Measurements from ENCODE around the gene ANOS1. TPM values are rescaled to one million over a fixed set of nuclear protein-coding genes. Genes with fewer than 3 reads are reported as not detected.

Gene ANOS1
- total RNA-seq, 8 experiments from 2014 or later: 3.1 to 38.4 (median 7.2) TPM

- WGBS, 10 experiments: 0 to 10% (median 0%) methylated on average over 1 to 6 of the region's 7 CpGs; no CpG with 5 or more reads in 5 of the 10 experiments
- in situ Hi-C loops (cut with MboI; ENCODE audit: low pct_unique_long_range_greater_than_20kb in 2 of 9, low sequenced_read_pairs in 9 of 9, unreplicated experiment in 9 of 9): loop anchor here in 3 of 9 experiments (25.0 kb wide), 2 partner anchors 726 to 751 kb away; no protein-coding TSS in a partner anchor
- Histone ChIP-seq H3K4me3 (no peak overlapping the region), H3K4me1 (replicated peaks in 1 of 2) (no peaks in the 10 kb centered on the region), H3K27ac (no peak overlapping the region)
- peak in 1 of 8 experiments; percentile 28 for ATAC-seq (replicated peaks in 6 of 8)
Measured at GRCh38 chrX:8738588-8739189, 6.8 kb upstream of the ANOS1 start.

GRCh38 chrX:8737883-8738282 lies 5.9 kb upstream of the ANOS1 start:
- H3K4me1 ChIP-seq (replicated peaks in 1 of 2): no peaks in the 10 kb centered on the region
- no peak for ATAC-seq (replicated peaks in 6 of 8)
- 76 to 100% (median 89%) methylated on average over 2 to 9 of the region's 9 CpGs; no CpG with 5 or more reads in 6 of the 10 experiments for WGBS, 10 experiments
- no peak overlapping the region for H3K27ac ChIP-seq
- no peak overlapping the region for H3K4me3 ChIP-seq
- in situ Hi-C loops (cut with MboI; ENCODE audit: low pct_unique_long_range_greater_than_20kb in 2 of 9, low sequenced_read_pairs in 9 of 9, unreplicated experiment in 9 of 9): loop anchor here in 3 of 9 experiments (25.0 kb wide), 2 partner anchors 726 to 751 kb away; no protein-coding TSS in a partner anchor

GRCh38 chrX:8730812-8731558 lies 952 bp downstream of the ANOS1 start:
- peak overlapping the region; percentile 48 to 70 (median 58) for H3K4me3 ChIP-seq
- 0 to 11% (median 0%) methylated on average over 1 to 11 of the region's 69 CpGs; no CpG with 5 or more reads in 6 of the 10 experiments for WGBS, 10 experiments
- peak in 6 of 8 experiments; percentile 5 to 46 (median 15) for ATAC-seq (replicated peaks in 6 of 8)
- H3K4me1 ChIP-seq (replicated peaks in 1 of 2): peaks cover 0 to 5% of the 10 kb centered on the region in 2 donors
- in situ Hi-C loops (cut with MboI; ENCODE audit: low pct_unique_long_range_greater_than_20kb in 2 of 9, low sequenced_read_pairs in 9 of 9, unreplicated experiment in 9 of 9): loop anchor here in 3 of 9 experiments (25.0 kb wide), 2 partner anchors 719 to 744 kb away; no protein-coding TSS in a partner anchor
- H3K27ac ChIP-seq: no peak overlapping the region

- Histone ChIP-seq H3K27ac (no peak overlapping the region), H3K4me3 (peak overlapping the region; percentile 48 to 70 (median 58)), H3K4me1 (replicated peaks in 1 of 2) (peaks cover 0 to 5% of the 10 kb centered on the region in 2 donors)
- 0 to 25% (median 4%) methylated on average over 1 to 2 of the region's 2 CpGs; no CpG with 5 or more reads in 6 of the 10 experiments for WGBS, 10 experiments
- no peak for ATAC-seq (replicated peaks in 6 of 8)
- in situ Hi-C loops (cut with MboI; ENCODE audit: low pct_unique_long_range_greater_than_20kb in 2 of 9, low sequenced_read_pairs in 9 of 9, unreplicated experiment in 9 of 9): loop anchor here in 3 of 9 experiments (25.0 kb wide), 2 partner anchors 718 to 743 kb away; no protein-coding TSS in a partner anchor
Measured at GRCh38 chrX:8729811-8730210, 2.1 kb downstream of the ANOS1 start.

GRCh38 chrX:8728932-8729535 lies 2.9 kb downstream of the ANOS1 start:
- ATAC-seq (replicated peaks in 6 of 8): no peak
- Histone ChIP-seq H3K4me3 (no peak overlapping the region), H3K4me1 (replicated peaks in 1 of 2) (peaks cover 0 to 5% of the 10 kb centered on the region in 2 donors), H3K27ac (no peak overlapping the region)
- 74% methylated on average over 6 of the region's 11 CpGs; no CpG with 5 or more reads in 9 of the 10 experiments for WGBS, 10 experiments
- in situ Hi-C loops (cut with MboI; ENCODE audit: low pct_unique_long_range_greater_than_20kb in 2 of 9, low sequenced_read_pairs in 9 of 9, unreplicated experiment in 9 of 9): loop anchor here in 3 of 9 experiments (25.0 kb wide), 2 partner anchors 717 to 742 kb away; no protein-coding TSS in a partner anchor

- in situ Hi-C loops (cut with MboI; ENCODE audit: low pct_unique_long_range_greater_than_20kb in 2 of 9, low sequenced_read_pairs in 9 of 9, unreplicated experiment in 9 of 9): loop anchor here in 3 of 9 experiments (25.0 kb wide), 2 partner anchors 714 to 739 kb away; no protein-coding TSS in a partner anchor
- 0 to 100% (median 50%) methylated on average over 1 to 6 of the region's 7 CpGs; no CpG with 5 or more reads in 5 of the 10 experiments for WGBS, 10 experiments
- H3K4me1 ChIP-seq (replicated peaks in 1 of 2): peaks cover 0 to 5% of the 10 kb centered on the region in 2 donors
- H3K4me3 ChIP-seq: no peak overlapping the region
- no peak overlapping the region for H3K27ac ChIP-seq
- peak in 7 of 8 experiments; percentile 15 to 84 (median 48) for ATAC-seq (replicated peaks in 6 of 8)
Measured at GRCh38 chrX:8726031-8726652, 5.8 kb downstream of the ANOS1 start.

GRCh38 chrX:8724300-8724699 lies 7.6 kb downstream of the ANOS1 start:
- no peak overlapping the region for H3K4me3 ChIP-seq
- no peaks in the 10 kb centered on the region for H3K4me1 ChIP-seq (replicated peaks in 1 of 2)
- WGBS, 10 experiments: 52 to 67% methylated on average over 2 to 5 of the region's 7 CpGs; no CpG with 5 or more reads in 8 of the 10 experiments
- H3K27ac ChIP-seq: no peak overlapping the region
- in situ Hi-C loops (cut with MboI; ENCODE audit: low pct_unique_long_range_greater_than_20kb in 2 of 9, low sequenced_read_pairs in 9 of 9, unreplicated experiment in 9 of 9): no loop called here
- no peak for ATAC-seq (replicated peaks in 6 of 8)

GRCh38 chrX:8721536-8721935 lies 10.4 kb downstream of the ANOS1 start:
- H3K4me3 ChIP-seq: no peak overlapping the region
- H3K4me1 ChIP-seq (replicated peaks in 1 of 2): no peaks in the 10 kb centered on the region
- 0 to 86% methylated on average over 1 of the region's 2 CpGs; no CpG with 5 or more reads in 8 of the 10 experiments for WGBS, 10 experiments
- in situ Hi-C loops (cut with MboI; ENCODE audit: low pct_unique_long_range_greater_than_20kb in 2 of 9, low sequenced_read_pairs in 9 of 9, unreplicated experiment in 9 of 9): no loop called here
- no peak overlapping the region for H3K27ac ChIP-seq
- ATAC-seq (replicated peaks in 6 of 8): no peak

- WGBS, 10 experiments: 7 to 100% (median 98%) methylated on average over 1 to 5 of the region's 6 CpGs; no CpG with 5 or more reads in 3 of the 10 experiments
- H3K27ac ChIP-seq: no peak overlapping the region
Measured at GRCh38 chrX:8720136-8720535, 11.8 kb downstream of the ANOS1 start.

GRCh38 chrX:8717354-8717753 lies 14.6 kb downstream of the ANOS1 start:
- in situ Hi-C loops (cut with MboI; ENCODE audit: low pct_unique_long_range_greater_than_20kb in 2 of 9, low sequenced_read_pairs in 9 of 9, unreplicated experiment in 9 of 9): no loop called here
- WGBS, 10 experiments: 0 to 100% (median 80%) methylated on average over 1 to 2 of the region's 2 CpGs; no CpG with 5 or more reads in 3 of the 10 experiments
- no peak overlapping the region for H3K27ac ChIP-seq
- H3K4me3 ChIP-seq: no peak overlapping the region
- peaks cover 0 to 8% of the 10 kb centered on the region in 2 donors for H3K4me1 ChIP-seq (replicated peaks in 1 of 2)
- no peak for ATAC-seq (replicated peaks in 6 of 8)

More at GRCh38 chrX:8720136-8720535, 11.8 kb downstream of the ANOS1 start:
- in situ Hi-C loops (cut with MboI; ENCODE audit: low pct_unique_long_range_greater_than_20kb in 2 of 9, low sequenced_read_pairs in 9 of 9, unreplicated experiment in 9 of 9): no loop called here
- no peak overlapping the region for H3K4me3 ChIP-seq
- no peak for ATAC-seq (replicated peaks in 6 of 8)
- no peaks in the 10 kb centered on the region for H3K4me1 ChIP-seq (replicated peaks in 1 of 2)

- in situ Hi-C loops (cut with MboI; ENCODE audit: low pct_unique_long_range_greater_than_20kb in 2 of 9, low sequenced_read_pairs in 9 of 9, unreplicated experiment in 9 of 9): no loop called here
- Histone ChIP-seq H3K4me1 (replicated peaks in 1 of 2) (peaks cover 0 to 10% of the 10 kb centered on the region in 2 donors), H3K4me3 (no peak overlapping the region), H3K27ac (no peak overlapping the region)
- ATAC-seq (replicated peaks in 6 of 8): peak in 5 of 8 experiments; percentile 22 to 83 (median 69)
- whole genome bisulfite sequencing, 10 experiments: 0 to 31% (median 18%) methylated on average over 1 to 3 of the region's 3 CpGs; no CpG with 5 or more reads in 6 of the 10 experiments
Measured at GRCh38 chrX:8714164-8714563, 17.8 kb downstream of the ANOS1 start.

GRCh38 chrX:8711401-8711800 lies 20.5 kb downstream of the ANOS1 start:
- ATAC-seq (replicated peaks in 6 of 8): no peak
- H3K4me1 ChIP-seq (replicated peaks in 1 of 2): peaks cover 0 to 10% of the 10 kb centered on the region in 2 donors
- H3K27ac ChIP-seq: no peak overlapping the region
- in situ Hi-C loops (cut with MboI; ENCODE audit: low pct_unique_long_range_greater_than_20kb in 2 of 9, low sequenced_read_pairs in 9 of 9, unreplicated experiment in 9 of 9): no loop called here
- WGBS, 10 experiments: 0 to 100% (median 55%) methylated on average over 1 to 2 of the region's 2 CpGs; no CpG with 5 or more reads in 4 of the 10 experiments
- no peak overlapping the region for H3K4me3 ChIP-seq

All from motor neuron (in vitro differentiated cells).